HepG2 (cell line): Measurements from ENCODE around the gene ATP4A. TPM values are rescaled to one million over a fixed set of nuclear protein-coding genes. Genes with fewer than 3 reads are reported as not detected.

ENCODE experiments used
- NFE2L2 ChIP-seq: fragments of 150-350 bp; IDR thresholded peaks from 2 replicates; pipeline ENCODE4 v1.6.1; 2014; ENCODE audit warnings: low read length
- PAWR ChIP-seq: sonication (generic); formaldehyde crosslinking; IDR thresholded peaks from 2 replicates; pipeline ENCODE4 v1.4.0; 2020; ENCODE audit warnings: missing genetic modification reagents, mild to moderate bottlenecking, borderline replicate concordance
- RFXANK ChIP-seq: IDR thresholded peaks from 2 replicates; pipeline ENCODE4 v1.6.1; 2016
- SMAD9 ChIP-seq: sonication (generic); formaldehyde crosslinking; IDR thresholded peaks from 2 replicates; pipeline ENCODE4 v1.5.1; 2020; ENCODE audit warnings: mild to moderate bottlenecking, missing genetic modification reagents
- STAG1 ChIP-seq: sonication (generic); formaldehyde crosslinking; IDR thresholded peaks from 2 replicates; pipeline ENCODE4 v1.4.0; 2020; ENCODE audit warnings: missing genetic modification reagents
- ZBTB40 ChIP-seq, 2 experiments: fragments of 450-650 bp in 1 of 2; sonication (generic) in 1 of 2; formaldehyde crosslinking in 1 of 2; IDR thresholded peaks; 2 replicates each; pipeline versions ENCODE4 v1.6.1 to v1.8.0; 2016 to 2022; ENCODE audit warnings: antibody characterized with exemption in 1 of 2, mild to moderate bottlenecking in 1 of 2, missing genetic modification reagents in 1 of 2
- ZNF414 ChIP-seq: sonication (generic); formaldehyde crosslinking; IDR thresholded peaks from 2 replicates; pipeline ENCODE4 v1.5.0; 2020; ENCODE audit warnings: missing genetic modification reagents
- ZNF569 ChIP-seq: sonication (generic); formaldehyde crosslinking; IDR thresholded peaks from 2 replicates; pipeline ENCODE4 v1.5.0; 2020; ENCODE audit warnings: mild to moderate bottlenecking, missing genetic modification reagents, moderate library complexity, borderline replicate concordance
- polyA plus RNA-seq, 8 experiments: library from polyadenylated mRNA; depleted of rRNA in 3 of 8; stranded (reverse) in 7 of 8; unstranded in 1 of 8; fragments of >200 nt; fragmentation: Illumina TruSeq in 4 of 8; extraction: Trizol in 4 of 8; gene quantifications; 2 replicates each; pipeline versions ENCODE4 v1.2.1 to v1.2.3, GENCODE V29; 2011 to 2016; ENCODE audit warnings: low read depth in 4 of 8, missing spikeins in 1 of 8, mixed read lengths in 1 of 8; ENCODE audit not compliant: insufficient read depth in 1 of 8
- total RNA-seq, 5 experiments: library from RNA; depleted of rRNA; stranded (reverse); fragments of >200 nt; fragmentation: Illumina TruSeq; extraction: Trizol; gene quantifications; 2 replicates each; pipeline ENCODE4 v1.2.3, GENCODE V29; 2016; ENCODE audit warnings: low read depth in 1 of 5
- TF ChIP-seq, protein P1 (sequence below): sonication (generic); formaldehyde crosslinking; IDR thresholded peaks from 2 replicates; pipeline ENCODE4 v1.5.1; 2020; ENCODE audit warnings: missing genetic modification reagents, mild to moderate bottlenecking, borderline replicate concordance
- TF ChIP-seq, protein P2 (sequence below): sonication (generic); formaldehyde crosslinking; IDR thresholded peaks from 2 replicates; pipeline ENCODE4 v1.8.0; 2022; ENCODE audit warnings: mild to moderate bottlenecking, missing genetic modification reagents; ENCODE audit not compliant: insufficient replicate concordance
- TF ChIP-seq, protein P3 (sequence below): sonication (generic); formaldehyde crosslinking; IDR thresholded peaks from 2 replicates; pipeline ENCODE4 v1.4.0; 2020; ENCODE audit warnings: missing genetic modification reagents

Gene ATP4A
- total and polyA plus RNA-seq, 2 of the 13 experiments (the other 11 are each of a cell fraction or from before 2014, with no cell fraction given), result 0.08 to 0.11 TPM

GRCh38 chr19:35545001-35545854, 18.2 kb downstream of the ATP4A start, which contains the start of gene TMEM147 (continued):
- TF ChIP-seq ZNF569 (CRISPR knock-in tag), result no peak
- TF ChIP-seq, protein P1, sequence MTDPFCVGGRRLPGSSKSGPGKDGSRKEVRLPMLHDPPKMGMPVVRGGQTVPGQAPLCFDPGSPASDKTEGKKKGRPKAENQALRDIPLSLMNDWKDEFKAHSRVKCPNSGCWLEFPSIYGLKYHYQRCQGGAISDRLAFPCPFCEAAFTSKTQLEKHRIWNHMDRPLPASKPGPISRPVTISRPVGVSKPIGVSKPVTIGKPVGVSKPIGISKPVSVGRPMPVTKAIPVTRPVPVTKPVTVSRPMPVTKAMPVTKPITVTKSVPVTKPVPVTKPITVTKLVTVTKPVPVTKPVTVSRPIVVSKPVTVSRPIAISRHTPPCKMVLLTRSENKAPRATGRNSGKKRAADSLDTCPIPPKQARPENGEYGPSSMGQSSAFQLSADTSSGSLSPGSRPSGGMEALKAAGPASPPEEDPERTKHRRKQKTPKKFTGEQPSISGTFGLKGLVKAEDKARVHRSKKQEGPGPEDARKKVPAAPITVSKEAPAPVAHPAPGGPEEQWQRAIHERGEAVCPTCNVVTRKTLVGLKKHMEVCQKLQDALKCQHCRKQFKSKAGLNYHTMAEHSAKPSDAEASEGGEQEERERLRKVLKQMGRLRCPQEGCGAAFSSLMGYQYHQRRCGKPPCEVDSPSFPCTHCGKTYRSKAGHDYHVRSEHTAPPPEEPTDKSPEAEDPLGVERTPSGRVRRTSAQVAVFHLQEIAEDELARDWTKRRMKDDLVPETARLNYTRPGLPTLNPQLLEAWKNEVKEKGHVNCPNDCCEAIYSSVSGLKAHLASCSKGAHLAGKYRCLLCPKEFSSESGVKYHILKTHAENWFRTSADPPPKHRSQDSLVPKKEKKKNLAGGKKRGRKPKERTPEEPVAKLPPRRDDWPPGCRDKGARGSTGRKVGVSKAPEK, result no peak
- no peak for TF ChIP-seq ZBTB40 (IDR thresholded peaks at IDR 0.05)
- TF ChIP-seq ZBTB40 (CRISPR knock-in tag; IDR thresholded peaks at IDR 0.05), result peak; percentile 31; the same call in 1 of the 2 replicates
- TF ChIP-seq, protein P2, sequence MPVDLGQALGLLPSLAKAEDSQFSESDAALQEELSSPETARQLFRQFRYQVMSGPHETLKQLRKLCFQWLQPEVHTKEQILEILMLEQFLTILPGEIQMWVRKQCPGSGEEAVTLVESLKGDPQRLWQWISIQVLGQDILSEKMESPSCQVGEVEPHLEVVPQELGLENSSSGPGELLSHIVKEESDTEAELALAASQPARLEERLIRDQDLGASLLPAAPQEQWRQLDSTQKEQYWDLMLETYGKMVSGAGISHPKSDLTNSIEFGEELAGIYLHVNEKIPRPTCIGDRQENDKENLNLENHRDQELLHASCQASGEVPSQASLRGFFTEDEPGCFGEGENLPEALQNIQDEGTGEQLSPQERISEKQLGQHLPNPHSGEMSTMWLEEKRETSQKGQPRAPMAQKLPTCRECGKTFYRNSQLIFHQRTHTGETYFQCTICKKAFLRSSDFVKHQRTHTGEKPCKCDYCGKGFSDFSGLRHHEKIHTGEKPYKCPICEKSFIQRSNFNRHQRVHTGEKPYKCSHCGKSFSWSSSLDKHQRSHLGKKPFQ, result no peak
- TF ChIP-seq NFE2L2, result no peak
- no peak for TF ChIP-seq ZNF414 (CRISPR knock-in tag)
- TF ChIP-seq PAWR (CRISPR knock-in tag), result no peak
- TF ChIP-seq STAG1 (CRISPR knock-in tag), result no peak; the same call in 1 of the 2 replicates
- TF ChIP-seq RFXANK, result peak; percentile 70
- TF ChIP-seq SMAD9, result no peak
- TF ChIP-seq, protein P3, sequence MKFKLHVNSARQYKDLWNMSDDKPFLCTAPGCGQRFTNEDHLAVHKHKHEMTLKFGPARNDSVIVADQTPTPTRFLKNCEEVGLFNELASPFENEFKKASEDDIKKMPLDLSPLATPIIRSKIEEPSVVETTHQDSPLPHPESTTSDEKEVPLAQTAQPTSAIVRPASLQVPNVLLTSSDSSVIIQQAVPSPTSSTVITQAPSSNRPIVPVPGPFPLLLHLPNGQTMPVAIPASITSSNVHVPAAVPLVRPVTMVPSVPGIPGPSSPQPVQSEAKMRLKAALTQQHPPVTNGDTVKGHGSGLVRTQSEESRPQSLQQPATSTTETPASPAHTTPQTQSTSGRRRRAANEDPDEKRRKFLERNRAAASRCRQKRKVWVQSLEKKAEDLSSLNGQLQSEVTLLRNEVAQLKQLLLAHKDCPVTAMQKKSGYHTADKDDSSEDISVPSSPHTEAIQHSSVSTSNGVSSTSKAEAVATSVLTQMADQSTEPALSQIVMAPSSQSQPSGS (CRISPR knock-in tag), result peak; percentile 74; the same call in 1 of the 2 replicates
